ENCODE results near the gene RPS23.

- no peak for TF ChIP-seq CTCF (IDR thresholded peaks at IDR 0.05)
- TF ChIP-seq POLR2A (IDR thresholded peaks at IDR 0.05), result no peak
- no peak for TF ChIP-seq POLR2AphosphoS5 (IDR thresholded peaks at IDR 0.05)
These were observed 25.4 kb downstream of the RPS23 start for GRCh38 chr5:82252744-82253143.
